DND-41 (cell line): Measurements from ENCODE around the gene DNAH7.
"Not testable (repeated sequence)": the region's sequence is repeated elsewhere in the genome, so short reads cannot be mapped to it uniquely, and the experiment has no call there.

Experiments
- CTCF ChIP-seq: IDR thresholded peaks from 2 replicates; pipeline ENCODE4 v1.5.1; 2012; ENCODE audit warnings: borderline replicate concordance, low read length, moderate library complexity, mild to moderate bottlenecking; ENCODE audit not compliant: poor library complexity, severe bottlenecking; ENCODE audit errors: extremely low read depth
- EZH2 ChIP-seq: IDR thresholded peaks from 3 replicates; pipeline ENCODE4 v1.6.1; 2012; ENCODE audit warnings: borderline replicate concordance, low read depth, mild to moderate bottlenecking, moderate library complexity, low read length, inconsistent platforms; ENCODE audit not compliant: severe bottlenecking

GRCh38 chr2:196089448-196089847 lies 20.8 kb upstream of the DNAH7 start:
- not testable (repeated sequence) for TF ChIP-seq CTCF, EZH2
